HUES6 (cell line): ENCODE data around the gene MRPL11.

Experiments used
- H3K27ac ChIP-seq: 2 replicates; pipeline ENCODE4 v1.7.0; 2013; ENCODE audit warnings: low read depth, mild to moderate bottlenecking, low read length, inconsistent platforms
- H3K27me3 ChIP-seq: 2 replicates; pipeline ENCODE4 v1.6.1; 2013; ENCODE audit warnings: low read length; ENCODE audit not compliant: control insufficient read depth, insufficient read depth
- H3K36me3 ChIP-seq: 2 replicates; pipeline ENCODE4 v1.6.1; 2013; ENCODE audit warnings: low read length; ENCODE audit not compliant: control insufficient read depth, insufficient read depth
- H3K4me1 ChIP-seq: 2 replicates; pipeline ENCODE4 v1.6.1; 2013; ENCODE audit warnings: low read length; ENCODE audit not compliant: control insufficient read depth, insufficient read depth
- H3K4me3 ChIP-seq: 2 replicates; pipeline ENCODE4 v1.5.1; 2013; ENCODE audit warnings: low read depth, low read length
- H3K9ac ChIP-seq: one replicate; pipeline ENCODE4 v1.6.1; 2013; ENCODE audit warnings: mild to moderate bottlenecking, low read length
- H3K9me3 ChIP-seq: 2 replicates; pipeline ENCODE4 v1.6.1; 2013; ENCODE audit warnings: low read depth, low read length; ENCODE audit not compliant: control insufficient read depth, insufficient read depth

Gene MRPL11

GRCh38 chr11:66429983-66430602 lies 8.6 kb downstream of the MRPL11 start:
- Histone ChIP-seq H3K9ac (no peak overlapping the region), H3K27me3 (no peaks in the 10 kb centered on the region), H3K4me1 (no peaks in the 10 kb centered on the region), H3K27ac (no peak overlapping the region), H3K36me3 (peaks cover 6% of the 10 kb centered on the region), H3K4me3 (no peak overlapping the region), H3K9me3 (no peaks in the 10 kb centered on the region)

GRCh38 chr11:66428933-66429332 lies 9.7 kb downstream of the MRPL11 start:
- Histone ChIP-seq H3K4me3 (no peak overlapping the region), H3K9ac (no peak overlapping the region), H3K9me3 (no peaks in the 10 kb centered on the region), H3K27me3 (no peaks in the 10 kb centered on the region), H3K36me3 (peaks cover 2% of the 10 kb centered on the region; the same call in 1 of the 2 replicates), H3K27ac (no peak overlapping the region), H3K4me1 (no peaks in the 10 kb centered on the region)

DNA sequence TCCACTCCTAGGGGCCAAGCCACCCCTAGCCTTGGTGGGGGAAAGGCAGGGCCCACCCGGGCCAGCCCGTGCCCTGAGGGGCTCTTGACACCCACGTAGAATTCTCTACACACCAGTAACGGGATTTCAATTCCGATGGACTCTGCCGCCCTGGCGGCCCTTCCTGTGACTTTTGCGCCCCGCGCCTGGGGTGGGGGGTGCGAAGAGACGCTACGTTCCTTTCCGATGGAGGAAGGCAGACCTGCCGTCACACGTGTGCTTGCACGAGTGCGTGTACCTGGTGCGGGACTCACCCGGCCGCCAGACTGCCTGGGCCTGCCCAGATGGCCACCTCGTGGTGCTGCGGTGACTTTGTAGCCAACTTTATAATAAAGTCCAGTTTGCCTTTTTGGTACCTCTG lies 12.3 kb downstream of the MRPL11 start:
- Histone ChIP-seq H3K27me3 (peaks cover 14% of the 10 kb centered on the region), H3K36me3 (no peaks in the 10 kb centered on the region), H3K4me3 (no peak overlapping the region), H3K4me1 (no peaks in the 10 kb centered on the region), H3K9me3 (no peaks in the 10 kb centered on the region), H3K27ac (no peak overlapping the region), H3K9ac (no peak overlapping the region)

DNA sequence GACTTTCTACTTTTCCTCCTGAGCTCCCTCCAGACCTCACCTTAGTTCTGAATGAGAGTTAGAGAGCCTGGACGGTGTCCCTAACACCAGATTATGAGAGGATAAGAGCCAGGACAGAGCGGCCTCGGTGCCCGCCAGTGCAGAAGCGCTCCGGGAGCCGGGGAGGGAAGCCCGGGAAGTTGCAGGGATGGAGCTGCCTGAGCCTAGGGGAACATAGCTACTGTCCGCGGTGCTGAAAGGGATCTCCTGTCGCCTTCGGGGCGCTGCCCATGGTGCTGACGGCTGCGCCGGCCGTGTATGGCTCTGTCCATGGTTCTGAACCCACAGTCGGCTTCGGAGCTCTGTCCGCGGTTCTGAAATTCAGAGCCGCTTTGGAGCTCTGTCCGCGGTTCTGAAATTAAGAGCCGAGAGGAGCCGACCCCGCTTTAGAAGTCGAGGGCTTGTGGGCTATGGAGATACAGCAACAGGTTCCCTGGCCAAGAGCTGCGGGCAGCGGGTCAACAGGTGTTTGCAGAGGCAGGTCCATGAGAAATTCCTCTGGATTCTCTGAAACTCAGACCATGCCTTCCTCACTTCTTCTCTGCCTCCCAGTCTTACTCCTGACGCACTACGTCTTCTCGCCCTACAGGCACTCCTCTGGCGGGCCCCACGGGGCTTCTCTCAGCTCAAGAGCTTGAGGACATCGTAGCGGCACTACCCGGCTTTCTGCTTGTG lies 17.0 kb downstream of the MRPL11 start:
- Histone ChIP-seq H3K27me3 (peaks cover 39% of the 10 kb centered on the region), H3K9me3 (no peaks in the 10 kb centered on the region), H3K27ac (no peak overlapping the region), H3K4me1 (peaks cover 25% of the 10 kb centered on the region), H3K9ac (no peak overlapping the region), H3K36me3 (no peaks in the 10 kb centered on the region), H3K4me3 (peak overlapping the region; percentile 56)

DNA sequence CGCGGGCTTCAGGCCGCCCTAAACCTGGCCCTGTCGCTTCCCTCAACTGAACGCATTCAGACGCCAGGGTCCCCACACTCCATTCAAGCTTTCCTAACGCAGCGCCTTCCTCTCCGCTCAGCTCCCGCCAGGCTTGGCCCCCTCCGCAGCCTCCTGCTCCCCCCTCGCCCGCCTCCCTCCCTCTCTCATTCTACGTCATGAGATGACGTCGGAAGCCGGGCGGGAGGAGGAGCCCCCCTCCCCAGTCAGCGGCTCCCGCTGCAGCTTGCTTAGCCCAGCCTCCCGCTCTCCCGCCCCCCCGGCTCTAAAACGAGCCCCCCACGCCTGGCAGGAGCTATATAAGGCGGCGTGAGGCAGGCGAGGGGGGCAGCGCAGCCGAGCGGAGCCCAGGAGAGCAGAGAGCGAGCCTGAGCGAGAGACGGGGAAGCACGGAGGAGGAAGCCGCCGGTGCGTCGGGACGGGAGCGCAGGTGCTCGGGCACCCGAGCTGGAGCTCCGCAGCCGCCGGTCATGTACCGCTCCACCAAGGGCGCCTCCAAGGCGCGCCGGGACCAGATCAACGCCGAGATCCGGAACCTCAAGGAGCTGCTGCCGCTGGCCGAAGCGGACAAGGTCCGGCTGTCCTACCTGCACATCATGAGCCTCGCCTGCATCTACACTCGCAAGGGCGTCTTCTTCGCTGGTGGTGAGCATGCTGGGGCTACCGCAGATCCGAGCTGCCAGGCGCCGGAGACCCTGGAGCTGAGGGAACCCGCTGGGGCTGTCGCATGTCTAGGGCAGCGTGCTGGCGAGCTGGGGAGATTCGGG lies 17.8 kb downstream of the MRPL11 start, which contains the start of gene NPAS4:
NPAS4 (plus strand) TSS at position 365 of the 806 bp plus-strand sequence; CDS start at position 510, 145 bp downstream.
- peak within 1 kb of the TSS; percentile 56 for H3K4me3 ChIP-seq
- no peaks in the 10 kb centered on the region for H3K9me3 ChIP-seq
- H3K4me1 ChIP-seq: peaks cover 25% of the 10 kb centered on the region
- H3K27ac ChIP-seq: no peak within 1 kb of the TSS
- H3K9ac ChIP-seq: peak within 1 kb of the TSS; percentile 47
- H3K36me3 ChIP-seq: no peaks in the 10 kb centered on the region
- H3K27me3 ChIP-seq: peaks cover 39% of the 10 kb centered on the region

DNA sequence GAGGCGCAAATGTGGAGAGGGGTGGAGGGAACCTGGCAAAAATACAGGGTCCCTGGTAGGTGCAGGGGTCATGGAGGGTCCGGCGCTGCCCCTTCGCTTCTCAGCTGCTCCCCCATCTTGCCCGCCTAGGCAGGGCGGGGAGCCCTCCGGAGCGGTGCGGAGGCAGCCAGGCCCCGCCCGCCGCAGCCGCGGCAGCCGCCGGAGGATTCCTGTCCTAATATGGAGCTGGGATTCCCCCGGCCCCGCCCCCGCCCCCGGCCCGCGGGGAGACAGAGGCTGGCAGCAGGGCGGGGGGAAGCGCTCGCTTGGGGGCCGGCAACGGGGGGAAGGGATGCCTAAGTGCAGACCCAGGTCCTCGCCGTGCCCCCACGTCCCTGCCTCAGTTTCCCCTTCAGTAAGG lies 18.8 kb downstream of the MRPL11 start:
- H3K4me1 ChIP-seq: peaks cover 33% of the 10 kb centered on the region

DNA sequence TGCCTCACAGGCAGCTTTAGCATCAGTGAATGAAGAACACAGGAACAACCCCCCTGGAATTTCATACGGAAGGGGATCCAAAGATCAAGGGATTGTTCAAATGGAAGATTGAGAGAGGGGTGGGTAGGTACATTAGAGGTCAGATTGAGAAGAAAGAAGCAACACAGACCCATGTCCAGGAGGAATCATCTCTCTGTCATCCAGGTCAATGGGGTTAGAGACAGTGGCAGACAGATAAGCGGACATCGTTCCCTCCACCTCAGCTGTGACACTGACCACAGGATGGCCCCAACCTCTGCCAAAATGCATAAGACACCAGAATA lies 19.7 kb downstream of the MRPL11 start:
- Histone ChIP-seq H3K27ac (no peak overlapping the region), H3K9me3 (no peaks in the 10 kb centered on the region), H3K9ac (no peak overlapping the region), H3K4me3 (no peak overlapping the region), H3K4me1 (peaks cover 40% of the 10 kb centered on the region), H3K27me3 (peaks cover 39% of the 10 kb centered on the region), H3K36me3 (no peaks in the 10 kb centered on the region)

More for the DNA sequence above, 18.8 kb downstream of the MRPL11 start:
- Histone ChIP-seq H3K36me3 (no peaks in the 10 kb centered on the region), H3K27me3 (peaks cover 39% of the 10 kb centered on the region), H3K27ac (no peak overlapping the region), H3K9ac (peak overlapping the region; percentile 47), H3K9me3 (no peaks in the 10 kb centered on the region), H3K4me3 (peak overlapping the region; percentile 56)

- Histone ChIP-seq H3K4me3 (peak overlapping the region; percentile 26), H3K27ac (no peak overlapping the region), H3K9ac (no peak overlapping the region), H3K9me3 (no peaks in the 10 kb centered on the region), H3K27me3 (peaks cover 35% of the 10 kb centered on the region), H3K4me1 (peaks cover 46% of the 10 kb centered on the region), H3K36me3 (no peaks in the 10 kb centered on the region)
Measured at GRCh38 chr11:66418168-66418985, 20.3 kb downstream of the MRPL11 start.

- Histone ChIP-seq H3K9ac (no peak overlapping the region), H3K9me3 (no peaks in the 10 kb centered on the region), H3K4me1 (peaks cover 51% of the 10 kb centered on the region), H3K36me3 (no peaks in the 10 kb centered on the region), H3K27me3 (peaks cover 30% of the 10 kb centered on the region), H3K27ac (no peak overlapping the region), H3K4me3 (no peak overlapping the region)
Measured at GRCh38 chr11:66417000-66417399, 21.6 kb downstream of the MRPL11 start.

DNA sequence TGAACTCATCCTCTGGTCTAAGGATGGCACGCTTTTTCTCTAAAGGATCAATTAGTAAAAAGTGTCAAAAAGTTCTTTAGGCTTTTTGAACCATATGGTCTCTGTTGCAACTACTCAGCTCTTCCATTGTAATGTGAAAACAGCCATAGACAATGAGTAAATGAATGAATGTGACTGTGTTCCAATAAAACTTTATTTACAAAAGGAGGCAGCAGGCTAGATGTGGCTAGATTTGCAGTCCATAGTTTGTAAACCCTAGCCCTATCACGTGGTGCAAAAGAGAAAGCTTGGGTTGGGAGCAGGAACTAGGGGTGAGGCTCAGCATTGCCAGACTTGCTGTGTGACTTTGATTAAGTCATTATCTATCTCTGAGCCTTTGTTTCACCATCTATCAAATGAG lies 23.2 kb downstream of the MRPL11 start:
- H3K4me3 ChIP-seq: no peak overlapping the region
- H3K4me1 ChIP-seq: peaks cover 50% of the 10 kb centered on the region
- no peak overlapping the region for H3K27ac ChIP-seq
- no peaks in the 10 kb centered on the region for H3K9me3 ChIP-seq
- H3K9ac ChIP-seq: no peak overlapping the region
- H3K36me3 ChIP-seq: no peaks in the 10 kb centered on the region
- peaks cover 16% of the 10 kb centered on the region for H3K27me3 ChIP-seq
